Measurements from ENCODE around the gene PDE6B. TPM values are rescaled to one million over a fixed set of nuclear protein-coding genes. Genes with fewer than 3 reads are reported as not detected.

PDE6B gene
- total and polyA plus RNA-seq, 4 donors, result 2.7 to 24.6 (median 12.0) TPM

DNA sequence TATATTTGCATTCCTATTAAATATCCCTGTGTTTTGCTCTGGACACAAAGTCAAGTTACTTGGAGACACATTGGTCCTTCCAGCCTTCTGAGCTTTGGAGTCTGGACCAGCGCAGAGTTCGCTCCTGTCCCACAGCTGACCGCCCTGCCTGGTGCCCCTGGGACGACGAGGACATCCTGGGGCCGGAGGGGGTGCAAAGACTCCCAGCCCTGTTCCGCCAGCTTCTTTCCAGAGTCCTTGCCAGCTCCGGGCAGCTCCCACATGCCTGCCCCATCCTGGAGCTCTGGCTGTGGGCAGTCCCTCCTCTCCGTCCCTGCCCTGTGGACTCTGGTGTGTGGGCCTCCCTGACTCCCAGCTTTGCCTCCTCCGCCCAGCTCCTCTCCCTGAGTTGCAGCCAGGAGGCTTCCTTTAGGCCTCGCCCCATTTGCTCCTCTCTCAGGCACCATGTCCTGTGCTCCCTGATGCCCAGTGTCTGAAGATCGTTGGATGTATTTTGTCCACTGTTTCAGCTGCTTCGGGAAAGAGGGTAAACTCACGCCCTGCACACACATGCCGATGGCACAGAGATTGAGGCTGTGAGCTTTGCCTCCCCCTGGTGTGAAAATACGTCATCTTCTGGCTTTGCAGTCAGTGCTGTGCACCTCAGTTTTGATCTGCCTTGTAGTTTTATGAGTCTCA is 75.4 kb downstream of the PDE6B start:
- Histone ChIP-seq H3K4me1 (ENCODE audit: control insufficient read depth in 5 of 5, insufficient read depth in 5 of 5, low read length in 5 of 5) (peaks cover 0 to 8% (median 0%) of the 10 kb centered on the region in 5 donors), H3K9me3 (ENCODE audit: control insufficient read depth in 4 of 4, insufficient read depth in 3 of 4, low read length in 3 of 4) (no peaks in the 10 kb centered on the region), H3K4me3 (no peak overlapping the region), H3K36me3 (ENCODE audit: control insufficient read depth in 4 of 4, insufficient read depth in 4 of 4, low read length in 4 of 4) (no peaks in the 10 kb centered on the region), H3K9ac (ENCODE audit: insufficient read depth in 1 of 2, low read length in 2 of 2) (no peak overlapping the region), H3K27ac (ENCODE audit: low read depth in 1 of 2, low read length in 1 of 2) (no peak overlapping the region), H3K27me3 (ENCODE audit: control insufficient read depth in 3 of 3, insufficient read depth in 3 of 3, low read length in 2 of 3) (no peaks in the 10 kb centered on the region)
- no peak for TF ChIP-seq CTCF (IDR thresholded peaks at IDR 0.05; ENCODE audit: control extremely low read depth, extremely low read depth)
- ATAC-seq (ENCODE audit: insufficient read depth, low FRiP score), result no peak
- 85 to 88% methylated on average over 16 of the region's 16 CpGs for WGBS, 2 donors
- DNase-seq, result no peak

GRCh38 chr4:702618-703048 is 77.3 kb downstream of the PDE6B start:
- no peak overlapping the region for H3K9ac ChIP-seq (ENCODE audit: insufficient read depth in 1 of 2, low read length in 2 of 2)
- no peak for DNase-seq
- H3K9me3 ChIP-seq (ENCODE audit: control insufficient read depth in 4 of 4, insufficient read depth in 3 of 4, low read length in 3 of 4), result no peaks in the 10 kb centered on the region
- H3K36me3 ChIP-seq (ENCODE audit: control insufficient read depth in 4 of 4, insufficient read depth in 4 of 4, low read length in 4 of 4), result no peaks in the 10 kb centered on the region
- no peak for TF ChIP-seq CTCF (IDR thresholded peaks at IDR 0.05; ENCODE audit: control extremely low read depth, extremely low read depth)
- peaks cover 0 to 14% (median 6%) of the 10 kb centered on the region in 5 donors for H3K4me1 ChIP-seq (ENCODE audit: control insufficient read depth in 5 of 5, insufficient read depth in 5 of 5, low read length in 5 of 5)
- ATAC-seq (ENCODE audit: insufficient read depth, low FRiP score), result no peak
- no peak overlapping the region for H3K4me3 ChIP-seq
- H3K27me3 ChIP-seq (ENCODE audit: control insufficient read depth in 3 of 3, insufficient read depth in 3 of 3, low read length in 2 of 3), result no peaks in the 10 kb centered on the region
- no peak overlapping the region for H3K27ac ChIP-seq (ENCODE audit: low read depth in 1 of 2, low read length in 1 of 2)
- 70 to 78% methylated on average over 7 of the region's 7 CpGs for WGBS, 2 donors

DNA sequence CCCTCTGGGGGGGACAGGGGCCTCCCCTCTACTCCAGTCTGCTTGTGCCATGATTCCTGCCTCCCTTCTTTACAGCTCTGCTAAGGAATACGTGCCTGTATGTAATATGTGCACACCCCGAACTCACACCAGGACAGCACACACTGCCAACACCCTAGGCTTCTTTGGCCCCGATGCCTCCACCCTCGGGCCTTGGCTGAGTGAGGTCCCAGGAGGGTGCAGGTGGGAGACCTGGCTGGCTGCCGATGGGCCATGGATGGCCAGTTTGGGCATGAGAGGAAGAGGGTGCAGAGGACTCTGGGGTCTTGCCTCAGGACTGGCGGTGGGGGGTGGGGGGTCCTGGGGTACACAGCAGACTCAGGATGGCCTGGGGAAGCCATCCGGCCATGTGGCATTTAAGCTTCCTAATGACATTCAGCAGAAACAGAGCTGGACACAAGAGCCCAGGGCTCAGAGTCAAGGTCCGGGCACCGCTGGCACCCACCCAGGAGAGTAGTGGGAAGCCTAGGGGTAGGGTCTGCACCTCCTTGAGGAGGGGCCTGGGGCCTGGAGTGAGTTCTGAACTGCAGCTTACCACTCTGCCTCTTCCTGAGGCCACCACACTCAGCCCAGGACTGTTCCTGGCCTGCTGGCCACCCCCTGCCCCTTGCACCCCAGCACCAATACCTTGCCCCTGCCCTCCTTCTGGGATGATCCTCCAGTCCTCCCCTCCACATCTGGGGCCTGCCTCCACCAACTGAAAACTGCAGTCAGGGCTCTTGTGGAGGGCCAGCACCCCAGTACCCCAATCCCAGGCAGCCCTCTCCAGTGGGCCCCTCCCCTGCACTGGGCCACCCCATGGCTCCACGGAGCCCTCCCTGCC is 78.2 kb downstream of the PDE6B start:
- no peak overlapping the region for H3K9ac ChIP-seq (ENCODE audit: insufficient read depth in 1 of 2, low read length in 2 of 2)
- H3K27me3 ChIP-seq (ENCODE audit: control insufficient read depth in 3 of 3, insufficient read depth in 3 of 3, low read length in 2 of 3), result no peaks in the 10 kb centered on the region
- H3K27ac ChIP-seq (ENCODE audit: low read depth in 1 of 2, low read length in 1 of 2), result no peak overlapping the region
- no peak for TF ChIP-seq CTCF (IDR thresholded peaks at IDR 0.05; ENCODE audit: control extremely low read depth, extremely low read depth)
- DNase-seq, result no peak
- H3K4me1 ChIP-seq (ENCODE audit: control insufficient read depth in 5 of 5, insufficient read depth in 5 of 5, low read length in 5 of 5), result peaks cover 4 to 21% (median 10%) of the 10 kb centered on the region in 5 donors
- no peaks in the 10 kb centered on the region for H3K36me3 ChIP-seq (ENCODE audit: control insufficient read depth in 4 of 4, insufficient read depth in 4 of 4, low read length in 4 of 4)
- 89 to 90% methylated on average over 9 to 10 of the region's 10 CpGs for WGBS, 2 donors
- H3K4me3 ChIP-seq, result no peak overlapping the region
- H3K9me3 ChIP-seq (ENCODE audit: control insufficient read depth in 4 of 4, insufficient read depth in 3 of 4, low read length in 3 of 4), result no peaks in the 10 kb centered on the region
- no peak for ATAC-seq (ENCODE audit: insufficient read depth, low FRiP score)
